SKM-1 (cell line): ENCODE results near the gene PKD2L2.
"Not testable (repeated sequence)": the region's sequence is repeated elsewhere in the genome, so short reads cannot be mapped to it uniquely, and the experiment has no call there.

ENCODE experiments used
- DNase-seq: peaks from one replicate; lab custom pipeline; 2025; ENCODE audit not compliant: unreplicated experiment; lab: John Stamatoyannopoulos, UW

Gene PKD2L2

DNA sequence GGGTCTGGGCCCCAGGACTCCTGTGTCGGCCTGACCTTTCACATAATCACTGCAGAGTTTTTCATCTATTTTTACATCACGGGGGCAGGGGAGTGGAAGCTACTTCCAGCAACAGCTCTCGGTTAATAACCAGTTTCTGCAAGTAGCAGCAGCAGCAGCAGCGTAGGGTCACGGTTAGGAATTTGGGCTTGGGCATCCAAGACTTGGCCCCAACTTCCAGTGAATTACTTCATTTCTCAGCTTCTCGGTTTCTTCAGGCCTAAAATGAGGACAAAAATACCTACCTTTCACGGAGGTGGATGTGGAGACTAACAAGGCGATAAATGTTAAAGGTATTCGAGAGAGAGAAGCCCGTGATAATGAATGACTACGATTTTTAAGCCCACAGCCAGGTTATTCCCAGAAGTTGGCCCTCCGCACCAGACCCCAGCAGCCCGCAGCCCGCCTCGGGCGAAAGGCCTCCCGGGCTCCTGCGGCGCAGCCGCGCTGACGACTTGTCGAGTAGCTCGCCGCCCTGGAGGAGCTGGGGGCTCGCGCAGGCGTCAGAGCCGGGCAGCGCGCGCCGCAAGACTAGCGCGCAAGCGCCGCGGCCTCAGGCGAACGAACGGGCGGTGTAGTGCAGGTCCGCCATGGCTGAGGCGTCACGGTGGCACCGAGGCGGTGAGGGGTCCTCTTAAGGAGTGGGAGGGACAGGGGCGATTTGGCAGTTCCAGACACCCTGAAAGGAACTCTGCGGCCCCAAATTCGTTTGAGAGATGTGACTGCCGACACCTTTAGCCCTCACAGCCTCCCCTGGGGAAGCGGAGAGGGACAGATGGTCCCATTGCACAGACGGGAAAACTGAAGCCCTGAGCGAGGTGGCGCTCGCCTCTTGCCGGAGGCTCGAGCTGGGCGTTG, at the start of gene PKD2L2:
Gene PKD2L2 (plus strand): TSS at position 595 of the 897 bp plus-strand sequence. CDS start 35 bp downstream, at position 630.
- peak; percentile 78 for DNase-seq

DNA sequence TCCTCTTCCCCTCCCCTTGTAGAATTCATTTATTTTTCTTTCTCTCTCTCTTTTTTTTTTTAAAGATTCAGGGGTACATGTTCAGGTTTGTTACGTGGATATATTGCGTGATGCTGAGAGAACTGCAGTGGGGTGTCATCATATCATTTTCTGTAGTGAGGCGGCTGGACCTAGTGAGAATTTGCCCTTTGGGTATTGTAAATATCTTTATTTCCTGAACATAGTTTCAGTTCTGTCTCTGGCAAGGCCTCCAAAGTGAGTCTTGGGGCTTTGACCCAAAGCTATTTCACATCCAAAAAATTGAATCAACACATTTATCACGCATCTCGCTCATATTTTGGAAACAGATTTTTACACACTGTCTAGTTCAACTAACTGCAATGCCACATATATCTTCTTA, 47.0 kb upstream of the PKD2L2 start:
- DNase-seq, result no peak

DNA sequence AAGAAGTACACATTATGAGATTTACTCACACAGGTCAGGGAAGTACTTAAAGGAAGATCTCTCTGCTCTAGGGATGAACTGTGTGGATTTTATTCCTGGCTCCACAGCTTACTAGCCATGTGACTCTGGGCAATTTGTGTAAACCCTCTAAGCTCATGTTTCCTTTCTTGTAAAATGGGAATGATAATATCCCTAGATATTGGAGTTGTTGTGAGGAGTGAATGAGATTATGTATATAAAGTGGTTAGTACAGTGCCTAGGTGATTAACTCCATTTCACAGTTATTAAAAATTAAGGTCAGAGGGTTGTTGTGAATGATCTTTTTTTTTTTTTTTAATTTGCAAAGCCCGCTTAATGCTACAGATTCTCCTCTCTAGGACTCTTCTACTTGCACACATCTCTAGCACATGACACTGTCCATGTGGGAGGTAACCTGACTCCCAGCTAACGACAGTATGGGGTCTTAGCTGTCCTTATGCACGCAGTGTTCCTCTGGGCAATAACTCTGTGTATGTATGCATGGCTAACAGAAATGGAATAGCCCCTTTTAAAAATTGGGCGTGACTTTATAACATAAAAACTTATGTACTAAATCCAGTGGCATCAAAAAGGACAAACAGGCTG, 45.5 kb upstream of the PKD2L2 start:
- no peak for DNase-seq

DNA sequence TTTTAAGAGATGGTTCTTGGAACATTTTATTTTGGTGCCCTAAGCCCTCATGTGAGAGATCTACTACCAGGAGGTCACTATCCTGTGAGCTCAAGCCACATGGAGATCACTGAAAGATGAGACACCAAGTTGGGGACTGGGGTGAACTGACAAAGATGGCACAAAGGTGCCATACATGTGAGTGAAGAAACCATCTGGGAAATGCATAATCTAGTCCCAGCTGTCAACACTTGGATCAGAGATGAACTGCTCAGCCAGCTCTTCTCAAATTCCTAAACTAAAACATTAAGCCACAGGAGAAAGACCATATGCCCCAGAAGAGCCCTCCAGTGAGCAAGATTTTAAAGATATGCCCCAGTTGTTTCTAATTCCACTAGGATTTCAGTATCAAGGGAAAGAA, 43.8 kb upstream of the PKD2L2 start:
- DNase-seq, result no peak

DNA sequence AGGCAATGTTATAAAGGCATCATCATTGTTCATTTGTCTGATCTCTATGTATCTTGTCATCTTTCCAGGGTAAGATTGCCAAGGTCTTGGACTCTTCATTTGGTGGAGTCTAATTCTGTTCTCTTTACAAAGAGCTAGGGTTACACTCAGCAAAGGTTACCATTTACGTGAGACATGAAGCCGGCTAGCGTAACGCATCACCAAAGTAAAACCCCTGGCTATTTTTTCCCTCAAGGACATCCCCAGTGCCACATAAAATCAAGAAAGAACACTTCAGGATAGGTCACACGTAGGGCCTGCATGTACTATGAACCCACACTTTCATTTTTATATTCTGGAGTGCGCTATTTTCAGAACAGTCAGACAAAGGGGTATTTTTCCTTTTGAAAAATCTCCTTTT, 41.6 kb upstream of the PKD2L2 start:
- no peak for DNase-seq

DNA sequence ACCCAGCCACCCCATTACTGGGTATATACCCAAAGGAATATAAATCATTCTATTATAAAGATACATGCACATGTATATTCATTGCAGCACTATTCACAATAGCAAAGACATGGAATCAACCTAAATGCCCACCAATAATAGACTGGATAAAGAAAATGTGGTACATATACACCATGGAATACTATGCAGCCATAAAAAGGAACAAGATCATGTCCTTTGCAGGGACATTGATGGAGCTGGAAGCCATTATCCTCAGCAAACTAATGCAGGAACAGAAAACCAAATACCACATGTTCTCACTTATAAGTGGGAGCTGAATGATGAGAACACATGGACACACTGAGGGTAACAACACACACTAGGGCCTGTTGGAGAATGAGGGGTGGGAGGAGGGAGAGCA, 36.1 kb upstream of the PKD2L2 start:
- not testable (repeated sequence) for DNase-seq

DNA sequence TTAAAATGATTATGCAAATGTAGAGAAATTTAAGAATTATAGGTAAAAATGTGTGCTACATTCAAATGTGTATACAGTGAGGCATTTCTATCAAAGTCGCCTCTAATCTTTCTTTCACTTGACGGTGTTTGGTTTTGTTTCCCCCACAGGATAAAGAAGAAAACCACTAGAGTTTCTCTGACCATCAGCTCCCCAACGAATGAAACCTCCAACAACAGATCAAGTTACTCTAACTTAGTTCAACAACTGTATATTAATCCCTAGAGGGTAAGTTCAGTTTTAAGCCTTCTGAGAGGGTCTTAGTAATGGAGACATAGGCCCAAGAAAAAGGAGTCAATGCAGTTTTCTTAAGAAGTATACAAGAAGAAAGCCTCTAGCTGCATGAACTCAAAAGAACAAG, 33.1 kb upstream of the PKD2L2 start:
- DNase-seq, result no peak

DNA sequence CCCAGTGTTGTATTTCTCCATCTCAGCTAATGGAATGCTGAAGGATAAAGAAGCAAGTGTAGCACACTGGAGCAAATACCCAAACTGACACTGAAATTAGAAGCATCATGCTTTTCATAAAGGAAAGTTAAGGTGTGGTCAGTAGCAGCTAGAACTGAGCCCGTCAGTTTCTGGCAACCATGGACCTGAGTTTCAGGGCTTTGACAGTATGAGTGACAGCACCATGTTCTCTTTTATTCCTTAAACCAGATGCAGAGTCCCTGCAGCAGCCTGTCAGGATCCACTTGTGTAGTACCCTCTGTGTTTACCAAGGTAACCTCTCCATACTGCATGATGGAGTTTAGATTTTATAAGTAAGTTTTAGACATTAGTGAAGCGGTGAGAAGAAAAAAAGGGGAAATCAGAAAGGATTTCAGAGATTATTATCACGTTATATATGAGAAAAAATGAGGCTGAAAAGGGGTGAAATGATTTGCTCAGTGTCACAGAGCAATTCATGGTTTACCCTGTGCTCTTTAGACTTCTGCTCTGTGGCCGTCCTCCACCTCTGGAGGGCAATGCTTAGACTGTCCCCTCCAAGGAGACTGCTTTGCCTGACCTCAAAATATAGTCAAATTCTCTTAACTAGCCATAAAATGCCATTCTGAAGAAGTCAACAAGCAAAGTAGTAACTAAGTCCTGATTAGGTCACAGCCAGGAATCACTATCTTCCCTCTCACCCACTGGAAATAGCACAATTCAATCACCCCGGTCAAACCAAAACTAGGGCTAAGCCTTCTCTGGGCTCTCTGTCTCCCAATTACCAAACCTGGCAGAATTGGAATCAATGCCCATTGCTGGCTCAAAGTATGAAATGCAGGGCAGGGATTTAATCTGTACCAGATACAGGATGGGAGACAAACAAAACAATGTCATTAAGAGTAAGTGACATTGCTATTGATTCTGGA, 32.1 kb upstream of the PKD2L2 start:
- DNase-seq, result no peak

DNA sequence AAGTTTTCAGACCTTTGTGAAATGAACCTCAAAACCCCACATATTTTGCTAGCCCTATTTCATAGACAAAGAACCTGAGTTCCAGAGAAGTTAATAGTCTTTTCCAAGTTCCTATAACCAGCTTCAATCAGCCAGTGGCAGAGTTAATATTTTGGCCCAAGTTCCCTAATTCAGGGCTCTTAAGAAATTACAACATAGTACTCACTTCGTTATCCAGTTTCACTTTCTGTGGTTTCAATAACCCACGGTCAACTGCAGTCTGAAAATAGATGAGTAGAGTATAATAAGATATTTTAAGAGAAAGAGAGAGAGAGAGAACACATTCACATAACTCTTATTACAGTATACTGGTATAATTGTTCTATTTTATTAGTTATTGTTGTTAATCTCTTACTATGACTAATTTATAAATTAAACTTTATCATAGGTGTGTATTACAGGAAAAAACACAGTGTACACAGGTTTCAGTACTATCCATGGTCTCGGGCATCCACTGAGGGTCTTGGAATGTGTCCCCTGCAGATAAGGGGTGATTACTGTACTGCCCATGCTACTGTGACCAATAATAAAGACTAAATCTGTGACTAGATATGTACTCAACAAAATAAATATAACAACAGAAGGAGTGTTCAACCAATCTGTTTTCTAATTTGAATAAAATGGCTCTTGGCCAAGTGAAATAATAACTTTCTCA, 30.9 kb upstream of the PKD2L2 start:
- DNase-seq, result peak; percentile 68

DNA sequence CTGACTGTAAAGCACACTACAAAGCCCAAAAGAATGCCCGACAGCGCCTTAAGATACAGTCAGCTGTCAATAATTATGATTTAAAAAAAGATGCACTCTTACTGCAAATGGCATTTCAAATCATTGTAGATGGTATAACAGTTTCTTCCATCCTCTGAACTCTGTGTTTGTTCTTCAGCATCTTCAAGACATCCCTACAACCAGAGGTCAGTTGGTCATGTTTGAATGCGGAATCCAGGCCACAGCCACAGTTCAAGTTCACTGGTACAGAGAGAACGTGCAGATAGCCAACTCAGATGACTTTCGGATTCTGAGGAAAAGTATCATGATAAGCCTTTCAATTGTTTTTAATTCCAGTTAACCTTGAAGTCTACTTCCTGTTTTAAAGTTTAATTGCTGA, 30.3 kb upstream of the PKD2L2 start:
- DNase-seq, result no peak

DNA sequence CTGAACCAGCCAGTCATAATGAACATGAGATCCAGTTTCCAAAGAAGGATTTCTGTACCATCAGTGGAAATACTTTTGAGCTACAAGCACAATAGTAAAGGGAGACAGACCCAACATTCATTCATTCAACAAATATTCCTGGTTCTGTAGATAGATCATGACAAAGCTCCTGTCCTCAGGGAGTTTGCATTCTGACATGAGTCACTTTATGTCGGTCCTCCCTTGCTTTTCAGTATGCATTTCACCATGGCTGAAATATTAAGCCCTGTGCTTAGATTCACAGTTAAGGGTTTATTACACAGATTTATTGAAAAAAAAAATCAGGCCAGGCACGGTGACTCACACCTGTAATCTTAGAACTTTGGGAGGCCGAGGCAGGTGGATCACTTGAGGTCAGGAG, 27.0 kb upstream of the PKD2L2 start:
- DNase-seq, result no peak

DNA sequence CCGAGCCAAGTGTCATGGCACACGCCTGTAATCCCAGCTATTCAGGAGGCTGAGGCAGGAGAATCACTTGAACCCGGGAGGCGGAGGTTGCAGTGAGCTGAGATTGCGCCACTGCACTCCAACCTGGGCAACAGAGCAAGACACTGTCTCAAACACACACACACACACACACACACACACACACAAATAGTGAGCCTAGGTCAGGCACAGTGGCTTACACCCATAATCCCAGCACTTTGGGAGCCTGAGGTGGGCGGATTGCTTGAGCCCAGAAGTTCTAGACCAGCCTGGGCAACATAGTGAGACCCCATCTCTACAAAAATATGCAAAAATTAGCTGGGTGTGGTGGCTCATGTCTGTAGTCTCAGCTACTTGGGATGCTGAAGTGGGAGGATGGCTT, 25.6 kb upstream of the PKD2L2 start:
- not testable (repeated sequence) for DNase-seq

DNA sequence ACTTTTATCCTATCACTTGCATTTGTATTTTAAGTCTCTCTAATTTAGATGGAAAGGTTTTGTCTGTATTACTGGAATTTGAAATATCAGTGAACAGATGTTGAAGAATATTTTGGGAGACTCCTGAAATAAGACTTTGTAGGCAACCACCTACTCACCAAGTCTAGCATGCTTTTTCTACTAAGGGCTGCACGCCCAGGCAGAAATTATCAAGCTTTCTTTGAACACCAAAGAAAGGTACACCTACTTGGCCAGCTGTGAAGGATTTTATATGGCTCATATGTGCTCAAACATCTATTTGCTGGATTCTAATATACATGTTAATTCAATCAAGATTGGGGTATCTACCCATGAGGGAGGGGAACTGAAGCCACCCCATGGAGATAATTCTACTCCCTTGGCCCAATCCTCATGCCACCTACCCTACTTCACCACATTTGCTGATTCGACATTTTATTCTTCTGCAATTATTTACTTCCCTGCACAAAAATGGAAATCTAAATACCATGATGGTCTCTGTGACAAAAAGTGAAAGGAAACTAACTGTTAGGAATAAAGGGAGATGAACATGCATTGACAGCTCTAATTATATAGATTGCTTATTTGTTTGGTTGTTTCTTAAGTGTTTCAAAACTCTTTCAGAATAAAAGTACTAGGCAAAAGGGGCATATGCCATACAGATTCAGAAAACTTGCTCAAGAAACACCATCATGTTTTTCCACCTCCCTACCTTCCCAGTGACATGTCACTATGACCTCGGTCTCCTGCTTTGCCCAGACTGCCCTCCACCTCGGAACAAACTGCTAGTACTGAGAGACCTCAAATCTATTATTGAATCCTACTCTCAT, 22.5 kb upstream of the PKD2L2 start:
- DNase-seq, result no peak

DNA sequence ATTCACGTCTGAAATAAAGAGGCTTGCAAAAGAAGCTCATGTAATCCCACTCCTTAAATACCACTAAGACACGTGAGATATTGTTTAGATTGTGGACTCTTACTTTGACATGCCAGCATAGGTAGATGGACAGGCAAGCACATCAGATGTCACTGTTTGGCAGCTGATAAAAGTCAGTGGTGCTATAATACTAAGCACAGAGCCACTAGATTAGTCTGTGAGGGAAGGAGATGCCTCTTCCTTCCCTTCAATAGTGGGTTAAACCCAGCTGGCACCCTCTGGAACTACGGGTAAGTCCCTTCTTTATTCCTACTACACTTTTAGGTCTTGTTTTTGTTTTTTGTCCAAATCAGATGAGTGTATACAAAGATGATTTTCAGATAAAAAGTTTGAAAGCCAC, 21.6 kb upstream of the PKD2L2 start, which contains the start of gene MYOT:
Gene MYOT (plus strand): TSS at position 197 of the 400 bp plus-strand sequence. CDS start 2,792 bp downstream, outside the sequence.
- no peak for DNase-seq

DNA sequence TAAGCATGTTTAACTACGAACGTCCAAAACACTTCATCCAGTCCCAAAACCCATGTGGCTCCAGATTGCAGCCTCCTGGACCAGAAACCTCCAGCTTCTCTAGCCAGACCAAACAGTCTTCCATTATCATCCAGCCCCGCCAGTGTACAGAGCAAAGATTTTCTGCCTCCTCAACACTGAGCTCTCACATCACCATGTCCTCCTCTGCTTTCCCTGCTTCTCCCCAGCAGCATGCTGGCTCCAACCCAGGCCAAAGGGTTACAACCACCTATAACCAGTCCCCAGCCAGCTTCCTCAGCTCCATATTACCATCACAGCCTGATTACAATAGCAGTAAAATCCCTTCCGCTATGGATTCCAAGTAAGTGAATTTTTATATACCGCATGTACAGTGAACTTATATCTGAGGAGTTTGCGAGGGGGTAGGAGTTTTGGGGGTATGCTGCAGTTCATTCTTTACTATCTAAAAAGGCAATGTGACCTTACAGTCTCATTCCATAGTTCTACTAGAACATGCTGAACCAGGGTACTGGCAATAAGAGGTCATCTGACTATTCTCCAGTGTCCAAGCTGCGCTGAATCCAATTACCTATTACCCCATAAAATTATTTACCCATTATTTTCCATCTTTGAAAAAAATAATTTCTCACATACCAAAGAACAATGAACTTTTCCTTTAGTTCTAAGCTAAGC, 18.5 kb upstream of the PKD2L2 start:
- no peak for DNase-seq

DNA sequence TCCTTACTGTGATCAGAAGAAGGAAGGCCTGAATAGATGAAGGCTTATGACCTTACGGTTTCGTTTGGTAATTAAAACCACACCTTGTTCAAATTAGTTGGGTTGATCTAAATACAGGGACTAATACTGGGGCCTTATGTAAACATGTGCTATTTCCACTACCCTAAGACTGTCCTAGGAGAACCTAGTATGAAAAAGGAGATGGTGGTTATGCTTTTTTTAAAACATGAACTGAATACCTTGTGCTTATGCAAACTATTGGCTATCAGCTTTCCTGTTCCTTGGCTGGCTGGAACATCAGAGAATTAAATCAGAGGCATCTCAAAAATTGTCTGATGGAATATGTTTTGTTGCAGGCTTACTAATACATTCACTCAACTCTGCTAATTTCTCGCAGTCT, 17.7 kb upstream of the PKD2L2 start:
- no peak for DNase-seq

DNA sequence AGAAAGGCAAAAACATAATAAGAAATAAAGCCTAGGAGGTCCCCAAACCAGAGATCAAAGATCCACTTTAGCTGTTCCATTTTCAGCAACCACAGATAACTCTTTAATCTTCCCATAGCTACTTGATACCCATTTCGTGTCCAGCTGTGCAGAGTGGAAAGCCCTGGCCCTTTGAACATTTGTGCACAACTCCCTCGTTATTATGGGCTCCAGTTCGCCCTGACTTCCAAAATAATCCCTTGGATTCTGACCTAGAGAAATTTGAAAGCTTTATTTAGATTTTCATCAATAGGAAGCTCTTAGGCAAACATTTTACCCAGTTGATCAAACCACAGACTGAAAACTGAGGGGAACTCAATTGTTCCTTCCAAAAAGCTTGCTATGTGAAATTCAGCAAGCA, 16.8 kb upstream of the PKD2L2 start:
- DNase-seq, result no peak

DNA sequence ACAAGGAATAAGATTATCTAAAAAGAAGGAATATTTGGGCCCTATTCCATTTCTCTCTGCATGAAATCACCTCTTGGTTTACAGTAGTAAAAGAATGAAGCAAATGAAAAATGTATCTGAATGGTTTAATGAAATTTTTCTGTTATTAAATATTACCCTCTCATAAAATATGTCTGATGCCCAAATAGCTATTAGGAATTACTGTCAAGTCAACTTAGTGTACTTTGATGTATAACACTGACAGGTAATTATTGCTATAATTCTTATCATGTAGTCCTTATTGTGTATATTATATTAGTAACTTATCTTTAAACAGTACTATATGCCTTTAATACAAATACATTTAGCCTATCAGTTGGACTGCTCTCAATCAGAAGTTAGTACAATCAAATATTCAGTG, 13.2 kb upstream of the PKD2L2 start:
- no peak for DNase-seq

DNA sequence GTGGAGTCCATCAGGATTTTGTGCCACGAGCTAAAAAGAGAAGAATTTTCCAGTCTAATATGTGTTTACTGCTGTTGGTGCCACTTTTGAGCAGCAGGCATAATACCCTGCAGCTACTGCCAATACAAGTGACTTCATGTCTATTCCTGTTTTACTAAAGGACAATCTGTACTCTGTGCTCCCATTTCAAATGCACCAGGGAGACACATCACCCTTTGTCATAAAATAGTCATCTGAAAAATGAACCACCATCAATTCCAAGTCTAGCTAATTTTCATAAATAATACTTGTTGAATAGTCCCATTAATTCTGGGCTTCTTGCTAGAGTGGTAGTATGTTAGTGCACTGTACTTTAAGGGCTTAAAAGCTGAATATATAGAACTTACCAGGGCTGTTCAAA, 8.9 kb upstream of the PKD2L2 start:
- no peak for DNase-seq
